HFF-Myc (cell line): ENCODE results near the gene UBE2L6.

Experiments
- DNase-seq: peaks from one replicate; pipeline ENCODE4 v3.0.0-alpha.2; 2011; ENCODE audit warnings: low read depth; ENCODE audit errors: extremely low read depth
- H3K4me3 ChIP-seq: replicated peaks from 2 replicates; pipeline ENCODE4 v1.5.1; 2011; ENCODE audit warnings: low read depth, mild to moderate bottlenecking, control low read depth, low read length
- TF ChIP-seq, protein P1 (sequence below): IDR thresholded peaks from 2 replicates; pipeline ENCODE4 v1.5.1; 2012; ENCODE audit warnings: mild to moderate bottlenecking, low read depth, low read length, control low read depth; ENCODE audit errors: missing control alignments

The UBE2L6 gene

DNA sequence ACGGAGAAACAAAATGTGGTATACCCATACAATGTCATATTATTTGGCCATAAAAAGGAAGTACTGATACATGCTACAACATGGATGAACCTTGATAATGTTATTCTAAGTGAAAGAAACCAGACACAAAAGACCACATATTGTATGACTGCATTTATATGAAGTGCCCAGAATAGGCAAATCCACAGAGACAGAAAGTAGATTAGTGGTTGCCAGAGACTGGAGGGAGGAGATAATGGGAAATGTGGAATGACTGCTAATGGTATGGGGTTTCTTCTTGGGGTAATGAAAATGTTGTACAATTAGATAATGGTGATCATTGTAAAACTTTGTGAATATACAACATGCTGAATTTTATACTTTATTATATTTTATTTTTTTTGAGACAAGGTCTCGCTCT, 46.4 kb downstream of the UBE2L6 start:
- no peak overlapping the region for H3K4me3 ChIP-seq
- no peak for DNase-seq
- TF ChIP-seq, protein P1, sequence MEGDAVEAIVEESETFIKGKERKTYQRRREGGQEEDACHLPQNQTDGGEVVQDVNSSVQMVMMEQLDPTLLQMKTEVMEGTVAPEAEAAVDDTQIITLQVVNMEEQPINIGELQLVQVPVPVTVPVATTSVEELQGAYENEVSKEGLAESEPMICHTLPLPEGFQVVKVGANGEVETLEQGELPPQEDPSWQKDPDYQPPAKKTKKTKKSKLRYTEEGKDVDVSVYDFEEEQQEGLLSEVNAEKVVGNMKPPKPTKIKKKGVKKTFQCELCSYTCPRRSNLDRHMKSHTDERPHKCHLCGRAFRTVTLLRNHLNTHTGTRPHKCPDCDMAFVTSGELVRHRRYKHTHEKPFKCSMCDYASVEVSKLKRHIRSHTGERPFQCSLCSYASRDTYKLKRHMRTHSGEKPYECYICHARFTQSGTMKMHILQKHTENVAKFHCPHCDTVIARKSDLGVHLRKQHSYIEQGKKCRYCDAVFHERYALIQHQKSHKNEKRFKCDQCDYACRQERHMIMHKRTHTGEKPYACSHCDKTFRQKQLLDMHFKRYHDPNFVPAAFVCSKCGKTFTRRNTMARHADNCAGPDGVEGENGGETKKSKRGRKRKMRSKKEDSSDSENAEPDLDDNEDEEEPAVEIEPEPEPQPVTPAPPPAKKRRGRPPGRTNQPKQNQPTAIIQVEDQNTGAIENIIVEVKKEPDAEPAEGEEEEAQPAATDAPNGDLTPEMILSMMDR, result no peak

DNA sequence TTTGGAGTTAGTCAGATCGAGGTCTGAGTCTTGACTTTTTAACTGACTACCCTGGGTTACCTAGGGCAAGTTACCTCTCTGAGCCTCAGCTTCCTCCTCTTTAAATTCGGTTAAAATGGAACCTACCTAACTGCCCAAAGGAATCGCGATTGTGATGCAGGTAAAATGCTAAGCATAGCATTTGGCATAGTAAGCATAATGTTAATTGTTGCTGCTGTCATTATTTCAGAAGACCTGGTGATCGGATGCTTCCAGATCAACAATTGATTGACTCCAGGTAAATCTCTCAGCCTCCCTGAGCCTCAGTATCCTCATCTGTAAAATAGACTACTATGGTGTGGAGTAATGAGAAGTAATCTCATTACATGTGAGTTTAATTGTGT, 51.4 kb downstream of the UBE2L6 start:
- no peak for DNase-seq
- TF ChIP-seq, protein P1, result no peak
- peak overlapping the region; percentile 71 for H3K4me3 ChIP-seq

DNA sequence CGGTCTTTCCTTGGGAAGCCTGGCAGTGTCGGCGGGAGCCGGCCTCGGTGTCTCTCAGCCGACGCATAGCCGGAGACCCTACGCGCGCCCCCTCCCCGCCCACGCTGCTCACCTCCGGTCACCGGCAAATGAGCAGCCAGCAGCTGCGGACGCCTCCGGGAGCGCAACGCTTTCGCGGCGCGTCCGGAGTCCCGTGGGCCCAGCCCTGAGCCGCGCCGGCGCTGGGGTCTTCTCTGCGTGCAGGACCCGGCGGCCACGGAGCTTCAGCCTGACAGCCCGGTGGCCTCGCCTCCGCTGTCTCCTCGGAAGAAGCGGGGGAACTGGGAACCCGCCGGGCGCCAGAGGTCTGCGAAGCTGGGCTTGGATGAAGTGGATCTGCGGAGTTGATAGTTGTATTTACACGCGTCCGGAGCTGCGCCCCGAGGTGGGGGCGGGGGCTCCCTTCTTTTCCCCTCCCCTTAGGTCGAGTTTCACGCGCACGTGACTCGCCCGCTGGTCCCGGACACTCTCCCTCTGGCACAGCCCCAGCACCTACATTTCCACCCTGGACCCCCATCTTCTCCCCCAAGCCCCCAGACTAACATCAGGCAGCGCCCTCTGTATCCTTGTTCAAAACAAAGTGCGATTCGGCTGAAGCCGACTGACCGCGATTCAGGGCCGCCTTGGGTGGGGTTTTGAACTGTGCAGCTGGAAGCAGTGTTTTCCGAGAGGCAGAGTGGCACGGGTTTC, 52.0 kb downstream of the UBE2L6 start, which contains the start of gene SLC43A1:
TSS of gene SLC43A1 (minus strand) at position 371 of the 729 bp plus-strand sequence. CDS start 1,591 bp downstream, outside the sequence.
- no peak for DNase-seq
- peak within 1 kb of the TSS; percentile 71 for H3K4me3 ChIP-seq
- TF ChIP-seq, protein P1, result no peak

DNA sequence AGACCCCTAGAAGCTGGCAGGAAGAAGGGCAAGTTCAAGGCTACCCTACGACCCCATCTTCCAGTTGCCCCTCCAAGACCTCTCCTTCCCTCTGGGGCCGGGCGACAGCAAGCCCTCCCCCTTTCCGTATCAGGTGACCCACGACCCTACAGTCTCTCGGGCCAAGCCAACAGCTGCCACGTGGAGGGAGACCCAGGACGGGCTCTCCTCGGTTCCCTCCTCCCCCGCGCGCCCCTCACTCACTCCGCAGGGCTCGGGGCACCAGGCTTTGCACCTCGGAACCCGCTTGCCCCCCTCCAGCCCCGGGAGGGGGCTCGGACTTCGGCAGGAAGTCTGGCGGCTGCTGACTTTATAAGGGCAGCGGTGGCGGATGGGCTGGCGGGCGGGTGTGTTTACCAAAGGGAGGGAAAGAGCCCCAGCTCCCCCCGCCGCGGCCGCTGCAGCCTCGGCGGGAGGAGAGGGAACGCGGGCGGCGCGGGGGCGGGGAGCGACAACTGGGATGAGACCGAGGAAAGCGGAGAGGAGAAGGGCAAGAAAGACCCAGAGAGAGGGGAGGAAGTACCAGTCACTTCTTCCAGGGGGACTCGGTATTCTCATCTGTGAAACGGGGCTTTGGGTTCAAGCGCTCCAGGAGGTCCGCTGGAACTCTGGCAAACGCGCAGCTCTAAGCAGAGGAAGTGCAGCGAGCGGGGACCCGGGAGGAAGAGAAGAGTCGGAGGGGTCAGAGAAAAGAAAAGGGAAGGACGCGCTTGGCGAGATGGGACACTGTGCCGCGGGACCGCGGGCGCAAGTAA, 52.7 kb downstream of the UBE2L6 start:
- H3K4me3 ChIP-seq, result peak overlapping the region; percentile 71
- TF ChIP-seq, protein P1, result no peak
- no peak for DNase-seq

DNA sequence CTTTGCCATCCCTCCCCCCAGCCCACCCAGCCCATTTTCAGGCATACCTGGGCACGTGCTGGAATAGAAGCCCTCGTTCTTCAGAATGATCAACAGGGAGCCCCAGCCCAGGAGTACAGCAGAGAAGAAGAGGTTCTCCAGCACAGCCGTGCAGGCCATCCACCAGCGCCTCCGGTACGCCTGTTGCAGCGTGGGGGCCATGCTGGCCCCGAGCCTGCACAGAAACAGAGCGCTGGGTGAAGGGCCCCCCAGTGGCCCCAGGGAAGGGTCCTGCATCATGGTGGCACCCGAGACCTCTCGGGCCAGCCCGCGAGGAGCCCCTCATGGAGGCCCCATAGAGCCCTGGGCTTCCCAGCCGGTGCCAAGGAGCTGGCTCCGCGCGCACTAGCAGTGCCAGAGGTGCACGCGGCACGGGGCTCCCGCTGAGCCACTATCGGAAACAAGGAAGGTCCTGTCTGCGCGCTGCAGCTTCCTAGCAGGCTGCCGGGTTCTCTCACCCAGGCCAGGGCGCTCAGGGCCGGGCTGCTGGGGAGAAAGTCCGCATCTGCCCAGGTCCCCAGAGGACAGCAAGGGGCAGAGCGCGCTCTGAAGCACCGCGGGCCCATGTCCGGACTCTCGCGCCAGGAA, 53.4 kb downstream of the UBE2L6 start:
- TF ChIP-seq, protein P1, result no peak
- no peak for DNase-seq
- peak overlapping the region; percentile 71 for H3K4me3 ChIP-seq

DNA sequence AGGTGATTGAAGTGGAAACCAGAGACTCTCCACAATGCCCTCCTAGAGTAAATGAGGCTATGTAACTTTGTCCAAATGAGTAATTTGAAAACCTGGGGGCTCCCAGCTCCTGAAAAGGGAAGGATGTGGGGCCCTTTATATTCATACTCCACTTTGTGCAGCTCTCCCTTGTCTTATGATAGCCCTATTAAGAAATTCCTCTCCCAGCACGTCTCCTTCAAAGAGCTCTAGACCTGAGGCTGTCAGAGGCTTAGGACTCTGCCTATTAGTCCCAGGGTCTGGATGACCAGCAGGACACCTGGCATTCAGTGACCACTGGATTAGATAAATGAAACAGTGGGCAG, 54.0 kb downstream of the UBE2L6 start:
- no peak for DNase-seq
- TF ChIP-seq, protein P1, result no peak
- H3K4me3 ChIP-seq, result peak overlapping the region; percentile 71
